ENCODE measurements around the gene BLOC1S6. TPM values are rescaled to one million over a fixed set of nuclear protein-coding genes. Genes with fewer than 3 reads are reported as not detected.
A peak's percentile ranks its signal among the peaks of the same experiment; 100 is the strongest.

Gene BLOC1S6
- total RNA-seq, 1 donor, result 105 TPM

DNA sequence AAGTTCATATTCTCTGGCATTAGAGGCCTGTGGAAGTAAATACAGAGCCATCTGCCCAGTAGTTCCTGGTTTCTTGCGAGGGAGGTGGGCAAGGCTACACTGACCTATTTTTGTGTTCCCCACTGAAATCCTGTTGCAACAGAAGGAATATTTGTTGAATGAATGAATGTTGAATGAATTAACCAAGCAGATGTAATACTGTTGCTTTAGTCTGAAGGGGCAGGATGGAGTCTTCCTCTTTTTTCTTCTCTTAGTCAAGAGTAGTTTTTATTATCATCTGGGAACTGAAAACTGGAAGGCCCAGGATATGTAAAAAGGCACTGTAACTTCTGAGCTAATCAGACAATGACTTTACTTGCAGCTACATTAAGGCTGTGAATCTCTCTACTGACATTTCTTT, 17.1 kb downstream of the BLOC1S6 start:
- no peak overlapping the region for H3K4me3 ChIP-seq (ENCODE audit: low read depth, low read length)
- no peak for DNase-seq (ENCODE audit: low read depth)
- TF ChIP-seq, protein P1, sequence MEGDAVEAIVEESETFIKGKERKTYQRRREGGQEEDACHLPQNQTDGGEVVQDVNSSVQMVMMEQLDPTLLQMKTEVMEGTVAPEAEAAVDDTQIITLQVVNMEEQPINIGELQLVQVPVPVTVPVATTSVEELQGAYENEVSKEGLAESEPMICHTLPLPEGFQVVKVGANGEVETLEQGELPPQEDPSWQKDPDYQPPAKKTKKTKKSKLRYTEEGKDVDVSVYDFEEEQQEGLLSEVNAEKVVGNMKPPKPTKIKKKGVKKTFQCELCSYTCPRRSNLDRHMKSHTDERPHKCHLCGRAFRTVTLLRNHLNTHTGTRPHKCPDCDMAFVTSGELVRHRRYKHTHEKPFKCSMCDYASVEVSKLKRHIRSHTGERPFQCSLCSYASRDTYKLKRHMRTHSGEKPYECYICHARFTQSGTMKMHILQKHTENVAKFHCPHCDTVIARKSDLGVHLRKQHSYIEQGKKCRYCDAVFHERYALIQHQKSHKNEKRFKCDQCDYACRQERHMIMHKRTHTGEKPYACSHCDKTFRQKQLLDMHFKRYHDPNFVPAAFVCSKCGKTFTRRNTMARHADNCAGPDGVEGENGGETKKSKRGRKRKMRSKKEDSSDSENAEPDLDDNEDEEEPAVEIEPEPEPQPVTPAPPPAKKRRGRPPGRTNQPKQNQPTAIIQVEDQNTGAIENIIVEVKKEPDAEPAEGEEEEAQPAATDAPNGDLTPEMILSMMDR (IDR thresholded peaks at IDR 0.05; ENCODE audit: insufficient read depth, low read length), result no peak

DNA sequence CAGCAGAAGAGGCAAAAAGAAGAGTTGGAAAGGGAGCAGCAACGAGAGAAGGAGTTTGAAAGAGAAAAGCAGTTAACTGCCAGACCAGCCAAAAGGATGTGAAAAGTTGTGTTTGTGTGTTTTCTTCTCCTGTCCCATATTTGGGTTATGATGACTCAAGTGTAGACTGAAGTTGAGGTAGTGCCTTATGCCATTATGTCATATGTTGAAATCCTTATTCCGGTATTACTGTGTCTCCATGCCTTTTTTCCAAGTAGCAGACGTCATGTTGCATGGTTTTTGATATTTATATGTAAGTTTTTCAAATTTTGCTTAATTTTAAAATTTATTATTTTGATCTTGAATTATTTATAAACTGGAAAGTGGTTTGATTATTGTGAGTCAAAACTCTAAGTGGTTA, 19.2 kb downstream of the BLOC1S6 start:
- no peak overlapping the region for H3K4me3 ChIP-seq (ENCODE audit: low read depth, low read length)
- DNase-seq (ENCODE audit: low read depth), result no peak
- TF ChIP-seq, protein P1 (IDR thresholded peaks at IDR 0.05; ENCODE audit: insufficient read depth, low read length), result no peak

DNA sequence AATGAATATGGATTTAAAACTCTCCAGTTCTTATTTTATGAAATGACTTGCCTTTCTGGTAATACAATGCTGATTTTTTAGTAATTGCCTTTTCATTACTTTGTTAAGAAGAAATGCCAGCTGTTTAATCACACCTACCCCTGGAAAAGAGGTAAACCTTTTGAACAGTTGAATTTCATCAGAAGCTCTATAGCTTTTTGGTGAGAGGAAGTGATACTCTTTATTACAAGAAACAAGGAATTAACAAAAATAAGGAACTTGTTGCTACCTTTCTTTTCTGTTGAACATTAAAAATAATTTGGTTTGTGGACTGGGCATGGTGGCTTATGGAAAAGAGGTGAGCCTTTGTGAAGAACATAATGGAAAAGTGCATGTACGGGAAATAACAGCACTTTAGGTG, 19.7 kb downstream of the BLOC1S6 start:
- TF ChIP-seq, protein P1 (IDR thresholded peaks at IDR 0.05; ENCODE audit: insufficient read depth, low read length), result no peak
- no peak for DNase-seq (ENCODE audit: low read depth)
- no peak overlapping the region for H3K4me3 ChIP-seq (ENCODE audit: low read depth, low read length)

GRCh38 chr15:45611305-45611704, 24.1 kb downstream of the BLOC1S6 start:
- no peak overlapping the region for H3K4me3 ChIP-seq (ENCODE audit: low read depth, low read length)
- TF ChIP-seq, protein P1 (IDR thresholded peaks at IDR 0.05; ENCODE audit: insufficient read depth, low read length), result peak; percentile 48
- DNase-seq (ENCODE audit: low read depth), result peak; percentile 43

DNA sequence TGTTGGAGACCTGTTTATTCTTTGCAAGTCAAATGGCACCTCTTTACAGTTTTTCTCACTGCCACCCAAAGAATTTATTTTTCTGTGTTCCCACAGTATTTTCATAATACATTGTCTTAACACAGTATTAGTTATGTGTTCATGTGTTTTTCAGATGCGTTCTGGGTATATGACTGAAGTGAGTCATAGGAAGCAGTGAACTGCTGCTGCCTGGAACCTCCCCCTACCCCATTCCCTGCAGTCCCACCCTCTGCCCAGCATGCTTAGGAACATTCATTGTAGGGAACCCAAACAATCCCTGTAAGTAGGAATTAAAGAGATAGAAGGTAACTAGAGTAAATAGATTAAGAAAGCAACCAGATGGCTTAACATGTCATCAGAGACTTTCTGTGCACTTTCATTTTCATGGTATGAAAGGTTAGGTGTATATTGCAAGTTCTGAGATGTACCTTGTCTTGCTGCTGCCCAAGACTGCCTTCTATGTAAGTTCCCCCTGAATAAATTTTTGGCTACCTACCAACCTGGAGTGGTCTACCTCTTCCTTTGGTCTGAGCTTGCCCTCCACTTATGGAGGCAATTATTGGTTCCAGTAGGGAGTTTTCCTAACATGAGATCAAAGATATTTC, 25.7 kb downstream of the BLOC1S6 start:
- TF ChIP-seq, protein P1 (IDR thresholded peaks at IDR 0.05; ENCODE audit: insufficient read depth, low read length), result no peak
- H3K4me3 ChIP-seq (ENCODE audit: low read depth, low read length), result no peak overlapping the region
- DNase-seq (ENCODE audit: low read depth), result peak; percentile 39

- H3K4me3 ChIP-seq (ENCODE audit: low read depth, low read length), result no peak overlapping the region
- TF ChIP-seq, protein P1 (IDR thresholded peaks at IDR 0.05; ENCODE audit: insufficient read depth, low read length), result no peak
- DNase-seq (ENCODE audit: low read depth), result no peak
Observed at GRCh38 chr15:45616901-45617323, 29.7 kb downstream of the BLOC1S6 start.

DNA sequence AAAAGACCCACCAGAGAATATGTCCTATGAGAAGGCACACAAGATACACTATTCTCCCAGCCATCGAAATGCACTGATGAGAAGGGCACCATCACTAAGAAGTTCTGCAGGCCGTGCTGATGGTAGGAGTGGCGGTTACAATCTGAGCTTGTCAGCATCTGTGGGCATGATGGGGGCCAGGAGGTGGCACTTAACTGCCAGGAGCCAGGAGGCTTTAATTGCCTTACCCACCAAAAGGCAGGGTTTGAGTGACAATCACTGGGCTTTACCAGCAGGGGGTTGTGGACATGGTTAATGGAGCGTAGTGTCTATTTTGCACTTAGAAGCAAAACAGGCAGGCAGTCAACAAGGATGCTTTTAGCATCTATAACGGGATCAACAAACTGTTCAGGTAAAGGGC, 31.6 kb downstream of the BLOC1S6 start:
- TF ChIP-seq, protein P1 (IDR thresholded peaks at IDR 0.05; ENCODE audit: insufficient read depth, low read length), result no peak
- H3K4me3 ChIP-seq (ENCODE audit: low read depth, low read length), result no peak overlapping the region
- DNase-seq (ENCODE audit: low read depth), result no peak

All from fibroblast of the aortic adventitia (primary cell).